Vagina (tissue), 2 donors: Measurements from ENCODE around the gene PIK3R1.

ENCODE experiments used
- POLR2A ChIP-seq, 2 donors: fragments of 450-650 bp; IDR thresholded peaks; one replicate each; pipeline ENCODE4 v1.6.1; 2017; ENCODE audit warnings: antibody characterized with exemption in 2 of 2, mild to moderate bottlenecking in 2 of 2, moderate library complexity in 2 of 2
- TF ChIP-seq, protein P1 (sequence below), 3 experiments: fragments of 450-650 bp in 2 of 3; fragments of 200-600 bp in 1 of 3; sonication (generic) in 1 of 3; IDR thresholded peaks; one replicate each; pipeline ENCODE4 v1.5.1; 2017 to 2019; ENCODE audit warnings: antibody characterized with exemption in 3 of 3, mild to moderate bottlenecking in 2 of 3, moderate library complexity in 2 of 3

DNA sequence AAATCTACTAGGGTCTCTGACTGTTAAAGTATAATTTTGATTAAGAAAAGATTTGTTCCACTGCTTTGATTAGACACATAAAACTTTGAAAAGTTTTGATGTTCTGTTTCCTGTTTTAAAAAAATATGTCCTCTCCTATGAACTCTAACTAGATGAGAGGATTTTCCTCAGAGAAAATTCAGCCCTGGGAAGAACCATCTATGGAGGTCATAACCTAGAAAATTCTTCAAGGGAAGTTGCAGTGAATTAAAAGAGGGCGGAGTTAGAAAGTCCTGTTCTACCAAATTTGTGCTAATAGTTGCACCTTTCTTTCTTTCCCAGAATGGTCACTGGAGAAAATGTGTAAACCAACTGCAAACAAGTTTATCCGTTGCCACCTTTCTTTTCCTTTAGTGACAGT, 27.7 kb downstream of the PIK3R1 start:
- TF ChIP-seq POLR2A (IDR thresholded peaks at IDR 0.05) = no peak
- TF ChIP-seq, protein P1, sequence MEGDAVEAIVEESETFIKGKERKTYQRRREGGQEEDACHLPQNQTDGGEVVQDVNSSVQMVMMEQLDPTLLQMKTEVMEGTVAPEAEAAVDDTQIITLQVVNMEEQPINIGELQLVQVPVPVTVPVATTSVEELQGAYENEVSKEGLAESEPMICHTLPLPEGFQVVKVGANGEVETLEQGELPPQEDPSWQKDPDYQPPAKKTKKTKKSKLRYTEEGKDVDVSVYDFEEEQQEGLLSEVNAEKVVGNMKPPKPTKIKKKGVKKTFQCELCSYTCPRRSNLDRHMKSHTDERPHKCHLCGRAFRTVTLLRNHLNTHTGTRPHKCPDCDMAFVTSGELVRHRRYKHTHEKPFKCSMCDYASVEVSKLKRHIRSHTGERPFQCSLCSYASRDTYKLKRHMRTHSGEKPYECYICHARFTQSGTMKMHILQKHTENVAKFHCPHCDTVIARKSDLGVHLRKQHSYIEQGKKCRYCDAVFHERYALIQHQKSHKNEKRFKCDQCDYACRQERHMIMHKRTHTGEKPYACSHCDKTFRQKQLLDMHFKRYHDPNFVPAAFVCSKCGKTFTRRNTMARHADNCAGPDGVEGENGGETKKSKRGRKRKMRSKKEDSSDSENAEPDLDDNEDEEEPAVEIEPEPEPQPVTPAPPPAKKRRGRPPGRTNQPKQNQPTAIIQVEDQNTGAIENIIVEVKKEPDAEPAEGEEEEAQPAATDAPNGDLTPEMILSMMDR (IDR thresholded peaks at IDR 0.05) = no peak
